Endothelial cell of umbilical vein (primary cell): Measurements from ENCODE around the gene KLC1. TPM values are rescaled to one million over a fixed set of nuclear protein-coding genes. Genes with fewer than 3 reads are reported as not detected.
"Not testable (repeated sequence)": the region's sequence is repeated elsewhere in the genome, so short reads cannot be mapped to it uniquely, and the experiment has no call there.

Source experiments
- BruUV-seq: library from RNA; stranded (reverse); fragments of 400-500 nt; replicated peaks from 2 replicates; lab custom pipeline; 2021; lab: Mats Ljungman, UMichigan
- CTCF ChIA-PET: fragments of 300-600, 350-600 bp; sonication (Branson Sonifier 250); formaldehyde crosslinking; loops from one replicate; lab custom pipeline; 2021; ENCODE audit warnings: antibody characterized with exemption, inconsistent platforms; lab: Charles Lee
- POLR2A ChIA-PET: fragments of 300-600, 350-600 bp; sonication (Branson Sonifier 250); formaldehyde crosslinking; loops from one replicate; lab custom pipeline; 2021; ENCODE audit warnings: antibody characterized with exemption, inconsistent platforms; lab: Charles Lee
- DNase-seq: peaks from one replicate; pipeline ENCODE4 v3.0.0-alpha.2; 2011; ENCODE audit warnings: low read depth, low spot score
- FAIRE-seq: peaks from 2 replicates; lab custom pipeline; 2011; peaks lifted over from hg19 to GRCh38; lab: Jason Lieb, UNC
- H2AFZ ChIP-seq: 2 replicates; pipeline ENCODE4 v1.6.0; 2012; ENCODE audit warnings: low read depth, low read length, control low read depth, inconsistent platforms
- H3K27ac ChIP-seq: 2 replicates; pipeline ENCODE4 v1.5.1; 2011; ENCODE audit warnings: low read depth, mild to moderate bottlenecking, control low read depth, low read length, moderate library complexity; ENCODE audit not compliant: insufficient read depth
- H3K27me3 ChIP-seq, 2 experiments: 2 replicates each; pipeline versions ENCODE4 v1.6.0 to v1.6.1; 2011; ENCODE audit warnings: low read length in 2 of 2, mixed read lengths in 1 of 2; ENCODE audit not compliant: control insufficient read depth in 2 of 2, insufficient read depth in 2 of 2
- H3K36me3 ChIP-seq, 2 experiments: 2 replicates in 1 of 2; 3 replicates in 1 of 2; pipeline ENCODE4 v1.5.1; 2011; ENCODE audit warnings: low read length in 2 of 2, mild to moderate bottlenecking in 1 of 2, moderate library complexity in 1 of 2; ENCODE audit not compliant: control insufficient read depth in 2 of 2, insufficient read depth in 2 of 2; ENCODE audit errors: extremely low read depth in 1 of 2
- H3K4me1 ChIP-seq: 3 replicates; pipeline ENCODE4 v1.5.1; 2011; ENCODE audit warnings: mild to moderate bottlenecking, low read length; ENCODE audit not compliant: control insufficient read depth, insufficient read depth; ENCODE audit errors: extremely low read depth
- H3K4me2 ChIP-seq: 2 replicates; pipeline ENCODE4 v1.6.1; 2011; ENCODE audit warnings: low read length, control low read depth, mixed read lengths; ENCODE audit not compliant: insufficient read depth
- H3K4me3 ChIP-seq, 3 experiments: fragments of 200-600 bp in 1 of 3; sonication (generic), shearing (Covaris generic) in 1 of 3; replicated peaks in 1 of 3; 2 replicates each; pipeline ENCODE4 v1.5.1; 2011 to 2016; ENCODE audit warnings: control low read depth in 3 of 3, low read length in 3 of 3, mild to moderate bottlenecking in 2 of 3, inconsistent platforms in 1 of 3, low read depth in 1 of 3, moderate library complexity in 1 of 3; ENCODE audit not compliant: insufficient read depth in 1 of 3
- H3K79me2 ChIP-seq: 2 replicates; pipeline ENCODE4 v1.6.0; 2012; ENCODE audit warnings: low read length, inconsistent platforms; ENCODE audit not compliant: control insufficient read depth, insufficient read depth
- H3K9ac ChIP-seq: replicated peaks from 2 replicates; pipeline ENCODE3; 2011; ENCODE audit warnings: low read length, control low read depth; ENCODE audit not compliant: insufficient read depth; ENCODE audit errors: extremely low read depth
- H3K9me1 ChIP-seq: replicated peaks from 3 replicates; pipeline ENCODE4 v1.6.0; 2011; ENCODE audit warnings: mild to moderate bottlenecking, low read length; ENCODE audit not compliant: control insufficient read depth, insufficient read depth; ENCODE audit errors: extremely low read depth
- H3K9me3 ChIP-seq: replicated peaks from 2 replicates; pipeline ENCODE4 v1.5.1; 2012; ENCODE audit warnings: low read length, inconsistent platforms; ENCODE audit not compliant: control insufficient read depth, insufficient read depth
- H4K20me1 ChIP-seq: replicated peaks from 2 replicates; pipeline ENCODE3; 2011; ENCODE audit warnings: mild to moderate bottlenecking, low read length; ENCODE audit not compliant: control insufficient read depth, insufficient read depth; ENCODE audit errors: extremely low read depth
- dilution Hi-C: fragments of 300-500 bp; cut with MboI; formaldehyde crosslinking; loops from one replicate; pipeline ENCODE4 v1.15.0; 2019; ENCODE audit warnings: low sequenced_read_pairs; ENCODE audit not compliant: extremely low pct_ligation_motif_present
- intact Hi-C: fragments of 100-400 bp; cut with micrococcal nuclease; formaldehyde crosslinking; loops from one replicate; pipeline ENCODE4 v1.10.0; 2022
- polyA plus RNA-seq, 4 experiments: library from polyadenylated mRNA; depleted of rRNA in 3 of 4; stranded (reverse) in 3 of 4; unstranded in 1 of 4; fragments of >200 nt; gene quantifications; 2 replicates each; pipeline versions ENCODE4 v1.2.1 to v1.2.3, GENCODE V29; 2011 to 2012; ENCODE audit warnings: missing spikeins in 1 of 4
- total RNA-seq: library from RNA; stranded (reverse); gene quantifications from 2 replicates; pipeline ENCODE4 v1.2.3, GENCODE V29; 2021
- TF ChIP-seq, protein P1 (sequence below): IDR thresholded peaks from 2 replicates; pipeline ENCODE4 v1.6.1; 2011; ENCODE audit not compliant: insufficient read depth, insufficient read length

The KLC1 gene
- total and polyA plus RNA-seq, 2 donors (not counting 3 experiments of a cell fraction or from before 2014, with no cell fraction given) = 124 to 233 TPM

DNA sequence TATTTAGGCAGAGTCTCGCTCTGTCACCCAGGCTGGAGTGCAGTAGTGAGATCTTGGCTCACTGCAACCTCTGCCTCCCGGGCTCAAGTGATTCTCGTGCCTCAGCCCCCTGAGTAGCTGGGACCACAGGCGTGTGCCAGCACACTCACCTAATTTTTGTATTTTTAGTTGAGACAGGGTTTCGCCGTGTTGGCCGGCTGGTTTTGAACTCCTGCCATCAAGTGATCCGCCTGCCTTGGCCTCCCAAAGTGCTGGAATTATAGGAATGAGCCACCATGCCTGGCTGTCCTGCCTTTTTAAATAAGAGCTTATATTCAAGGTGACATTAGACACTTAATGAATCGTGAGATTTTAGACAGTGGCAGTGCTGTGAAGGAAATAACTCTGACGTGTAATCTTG lies 24.3 kb downstream of the KLC1 start:
- H2AFZ ChIP-seq, H3K4me2 ChIP-seq, FAIRE-seq, BruUV-seq, H3K4me3 ChIP-seq, H3K9me3 ChIP-seq, H3K9me1 ChIP-seq, H3K4me1 ChIP-seq, POLR2A ChIA-PET, H3K27ac ChIP-seq, H4K20me1 ChIP-seq, H3K27me3 ChIP-seq, intact Hi-C loops, H3K9ac ChIP-seq, CTCF ChIA-PET, DNase-seq, dilution Hi-C loops: not testable (repeated sequence)
- Histone ChIP-seq H3K36me3 (peaks cover 5 to 23% of the 10 kb centered on the region in 2 experiments), H3K79me2 (peaks cover 76% of the 10 kb centered on the region)

DNA sequence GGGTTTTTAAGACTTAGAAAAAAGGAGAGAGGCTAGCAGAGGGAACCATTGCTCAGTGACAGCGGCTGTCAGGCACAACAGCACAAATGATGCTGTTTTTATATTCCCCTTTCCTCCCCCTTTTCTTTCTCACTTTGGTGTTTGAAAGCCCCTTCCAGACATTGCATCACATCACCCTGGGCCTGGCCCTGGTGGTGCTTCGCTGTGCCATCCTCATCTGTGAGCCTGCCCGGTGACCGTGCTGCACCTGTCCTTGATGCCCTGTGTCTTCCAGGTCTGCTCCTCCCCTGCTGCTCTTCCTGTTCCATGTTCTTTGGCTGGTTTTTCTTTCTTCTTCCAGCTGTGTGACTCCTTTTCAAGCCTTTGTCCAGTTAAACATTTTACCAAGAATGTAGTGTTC lies 24.8 kb downstream of the KLC1 start:
- H3K9me3 ChIP-seq = no peaks in the 10 kb centered on the region
- H3K4me3 ChIP-seq = no peak overlapping the region
- H2AFZ ChIP-seq = no peak overlapping the region
- H3K27ac ChIP-seq = no peak overlapping the region
- ChIA-PET POLR2A (no interaction called here), CTCF (no interaction called here)
- dilution Hi-C loops = no loop called here
- FAIRE-seq (no peak), DNase-seq (no peak)
- no peaks in the 10 kb centered on the region for H3K4me1 ChIP-seq
- peaks cover 71% of the 10 kb centered on the region for H3K79me2 ChIP-seq
- H3K9ac ChIP-seq = no peak overlapping the region
- no peaks in the 10 kb centered on the region for H3K27me3 ChIP-seq
- TF ChIP-seq, protein P1, sequence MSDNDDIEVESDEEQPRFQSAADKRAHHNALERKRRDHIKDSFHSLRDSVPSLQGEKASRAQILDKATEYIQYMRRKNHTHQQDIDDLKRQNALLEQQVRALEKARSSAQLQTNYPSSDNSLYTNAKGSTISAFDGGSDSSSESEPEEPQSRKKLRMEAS = no peak
- no peaks in the 10 kb centered on the region for H3K9me1 ChIP-seq
- no peak overlapping the region for H3K4me2 ChIP-seq
- H3K36me3 ChIP-seq = peaks cover 5 to 23% of the 10 kb centered on the region in 2 experiments
- no TSS peak for BruUV-seq
- intact Hi-C loops = no loop called here
- H4K20me1 ChIP-seq = peaks cover 4% of the 10 kb centered on the region
